ENCODE data around the gene RSPO4. TPM values are rescaled to one million over a fixed set of nuclear protein-coding genes. Genes with fewer than 3 reads are reported as not detected.

RSPO4 gene
- total RNA-seq, 4 donors from 2014 or later = 0.30 to 0.66 (median 0.59) TPM; not detected in 1

GRCh38 chr20:997486-997885 lies 4.6 kb downstream of the RSPO4 start:
- TF ChIP-seq EP300 (IDR thresholded peaks at IDR 0.05) = no peak
- TF ChIP-seq CTCF (IDR thresholded peaks at IDR 0.05) = no peak
- no peak for TF ChIP-seq POLR2A (IDR thresholded peaks at IDR 0.05)
- Histone ChIP-seq H3K4me1 (peaks cover 0 to 3% (median 0%) of the 10 kb centered on the region in 4 donors), H3K27ac (no peak overlapping the region), H3K9me3 (peaks cover 0 to 3% (median 0%) of the 10 kb centered on the region in 4 donors), H3K4me3 (no peak overlapping the region), H3K27me3 (peaks cover 0 to 16% of the 10 kb centered on the region in 2 donors), H3K36me3 (no peaks in the 10 kb centered on the region)
- no peak for DNase-seq (ENCODE audit: low spot score in 2 of 2)
- 89 to 94% methylated on average over 6 of the region's 6 CpGs for WGBS, 2 donors

DNA sequence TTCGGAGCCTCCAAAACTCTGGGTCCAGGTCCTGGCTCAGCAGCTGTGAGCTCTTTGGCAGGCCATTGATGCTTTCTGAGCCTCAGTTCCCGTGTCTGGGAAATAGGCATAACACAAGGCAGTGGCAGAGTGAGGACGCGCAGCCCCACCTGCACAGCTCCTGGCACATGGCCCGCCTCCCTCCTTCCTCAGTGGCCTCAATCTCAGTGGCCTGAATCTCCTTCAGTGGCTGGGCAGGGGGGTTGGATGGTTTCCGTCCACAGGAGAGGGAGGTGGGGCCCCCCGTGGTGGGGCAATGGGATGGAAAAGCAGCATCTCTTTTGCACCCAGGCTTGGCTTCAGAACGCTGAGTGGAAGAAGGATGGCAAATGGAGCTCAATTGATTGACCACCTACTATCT lies 5.1 kb downstream of the RSPO4 start:
- Histone ChIP-seq H3K4me1 (no peaks in the 10 kb centered on the region), H3K4me3 (no peak overlapping the region), H3K27me3 (peaks cover 0 to 14% of the 10 kb centered on the region in 2 donors), H3K36me3 (no peaks in the 10 kb centered on the region), H3K27ac (no peak overlapping the region), H3K9me3 (peaks cover 0 to 3% (median 0%) of the 10 kb centered on the region in 4 donors)
- 87 to 89% methylated on average over 8 of the region's 8 CpGs for WGBS, 2 donors
- DNase-seq (ENCODE audit: low spot score in 2 of 2) = no peak
- TF ChIP-seq EP300 (IDR thresholded peaks at IDR 0.05) (no peak), POLR2A (IDR thresholded peaks at IDR 0.05) (no peak), CTCF (IDR thresholded peaks at IDR 0.05) (no peak)

- no peak for DNase-seq (ENCODE audit: low spot score in 2 of 2)
- 71 to 83% methylated on average over 8 of the region's 8 CpGs for WGBS, 2 donors
- TF ChIP-seq CTCF (IDR thresholded peaks at IDR 0.05) (no peak), POLR2A (IDR thresholded peaks at IDR 0.05) (no peak), EP300 (IDR thresholded peaks at IDR 0.05) (no peak)
- Histone ChIP-seq H3K4me3 (no peak overlapping the region), H3K36me3 (no peaks in the 10 kb centered on the region), H3K27ac (no peak overlapping the region), H3K4me1 (no peaks in the 10 kb centered on the region), H3K9me3 (no peaks in the 10 kb centered on the region), H3K27me3 (peaks cover 0 to 12% of the 10 kb centered on the region in 2 donors)
These were observed 6.9 kb downstream of the RSPO4 start for GRCh38 chr20:995170-995569.

DNA sequence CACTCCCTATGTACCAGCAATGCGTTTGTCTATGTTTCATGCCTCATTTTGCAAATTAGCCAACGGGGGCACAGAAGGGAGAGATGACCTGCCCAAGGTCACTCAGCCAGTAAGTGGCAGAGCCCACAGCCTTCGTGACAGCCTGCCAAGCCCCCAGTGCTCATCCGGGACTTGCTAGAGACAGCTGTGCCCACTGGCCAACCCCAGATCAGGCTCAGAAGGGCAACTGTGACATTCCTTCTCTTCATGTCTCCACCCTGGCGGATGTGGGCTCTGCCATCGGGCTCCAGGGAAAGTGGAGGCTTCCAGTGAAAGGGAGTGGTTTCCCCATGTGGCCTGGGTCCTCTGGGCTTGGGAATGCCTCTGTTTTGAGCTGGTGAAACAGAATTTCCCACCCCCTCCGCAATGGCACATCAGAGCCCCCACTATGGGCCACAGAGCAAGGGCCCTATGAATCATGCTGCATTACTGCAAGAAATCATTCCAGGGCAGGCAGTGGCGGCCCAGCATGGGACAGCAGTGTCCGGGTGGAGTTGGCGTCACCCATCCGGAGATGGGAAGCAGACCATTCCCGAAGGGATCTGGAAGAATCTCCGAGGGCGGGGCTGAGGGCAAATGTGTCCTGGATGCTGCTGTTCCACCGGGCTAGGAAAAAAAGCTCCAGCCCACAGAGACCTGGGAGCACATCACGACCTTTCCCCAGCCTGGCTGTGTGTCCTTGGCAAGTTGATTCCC lies 9.1 kb downstream of the RSPO4 start:
- WGBS, 2 donors = 71 to 90% methylated on average over 16 of the region's 16 CpGs
- Histone ChIP-seq H3K27me3 (peaks cover 0 to 19% of the 10 kb centered on the region in 2 donors), H3K4me1 (no peaks in the 10 kb centered on the region), H3K36me3 (no peaks in the 10 kb centered on the region), H3K4me3 (no peak overlapping the region), H3K9me3 (no peaks in the 10 kb centered on the region), H3K27ac (no peak overlapping the region)
- DNase-seq (ENCODE audit: low spot score in 2 of 2) = no peak
- TF ChIP-seq EP300 (IDR thresholded peaks at IDR 0.05) (no peak), CTCF (IDR thresholded peaks at IDR 0.05) (no peak), POLR2A (IDR thresholded peaks at IDR 0.05) (no peak)

GRCh38 chr20:991850-992249 lies 10.3 kb downstream of the RSPO4 start:
- no peak for DNase-seq (ENCODE audit: low spot score in 2 of 2)
- no peak overlapping the region for H3K27ac ChIP-seq
- peaks cover 0 to 19% of the 10 kb centered on the region in 2 donors for H3K27me3 ChIP-seq
- no peak overlapping the region for H3K4me3 ChIP-seq
- no peaks in the 10 kb centered on the region for H3K36me3 ChIP-seq
- no peaks in the 10 kb centered on the region for H3K4me1 ChIP-seq
- no peaks in the 10 kb centered on the region for H3K9me3 ChIP-seq
- whole genome bisulfite sequencing, 2 donors = 66 to 70% methylated on average over 10 of the region's 10 CpGs
- TF ChIP-seq EP300 (IDR thresholded peaks at IDR 0.05) = no peak
